Measurements from ENCODE around the gene CDK17.

DNA sequence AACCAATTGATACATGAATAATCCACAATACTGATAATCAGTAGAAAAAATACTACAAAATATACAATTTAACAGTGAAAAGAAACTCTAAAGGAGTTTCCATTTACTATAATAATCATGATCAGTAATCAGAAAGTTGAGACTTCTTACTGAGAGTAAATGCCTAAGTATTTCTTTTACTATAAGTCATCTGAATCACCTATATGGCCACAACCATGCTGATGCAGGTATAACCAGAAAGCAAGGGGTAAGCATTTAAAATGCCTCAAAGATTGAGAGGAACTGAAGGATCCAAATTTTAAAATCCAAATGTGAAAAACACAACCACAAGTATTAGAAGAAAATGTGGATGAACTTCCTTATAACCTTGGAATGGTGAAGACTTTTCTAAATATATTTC, 23.4 kb downstream of the CDK17 start:
- TF ChIP-seq, protein P1, sequence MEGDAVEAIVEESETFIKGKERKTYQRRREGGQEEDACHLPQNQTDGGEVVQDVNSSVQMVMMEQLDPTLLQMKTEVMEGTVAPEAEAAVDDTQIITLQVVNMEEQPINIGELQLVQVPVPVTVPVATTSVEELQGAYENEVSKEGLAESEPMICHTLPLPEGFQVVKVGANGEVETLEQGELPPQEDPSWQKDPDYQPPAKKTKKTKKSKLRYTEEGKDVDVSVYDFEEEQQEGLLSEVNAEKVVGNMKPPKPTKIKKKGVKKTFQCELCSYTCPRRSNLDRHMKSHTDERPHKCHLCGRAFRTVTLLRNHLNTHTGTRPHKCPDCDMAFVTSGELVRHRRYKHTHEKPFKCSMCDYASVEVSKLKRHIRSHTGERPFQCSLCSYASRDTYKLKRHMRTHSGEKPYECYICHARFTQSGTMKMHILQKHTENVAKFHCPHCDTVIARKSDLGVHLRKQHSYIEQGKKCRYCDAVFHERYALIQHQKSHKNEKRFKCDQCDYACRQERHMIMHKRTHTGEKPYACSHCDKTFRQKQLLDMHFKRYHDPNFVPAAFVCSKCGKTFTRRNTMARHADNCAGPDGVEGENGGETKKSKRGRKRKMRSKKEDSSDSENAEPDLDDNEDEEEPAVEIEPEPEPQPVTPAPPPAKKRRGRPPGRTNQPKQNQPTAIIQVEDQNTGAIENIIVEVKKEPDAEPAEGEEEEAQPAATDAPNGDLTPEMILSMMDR (IDR thresholded peaks at IDR 0.05) = no peak
- TF ChIP-seq POLR2A (IDR thresholded peaks at IDR 0.05) = no peak
